Gastroesophageal sphincter (tissue), 3 donors: ENCODE results near the gene ASB16.

ENCODE experiments used
- EP300 ChIP-seq: sonication (generic); formaldehyde crosslinking; IDR thresholded peaks from one replicate; pipeline ENCODE4 v1.6.1; 2017; ENCODE audit warnings: antibody characterized with exemption, mild to moderate bottlenecking
- POLR2A ChIP-seq, 2 donors: fragments of 450-650 bp; IDR thresholded peaks; one replicate each; pipeline ENCODE4 v1.6.1; 2017; ENCODE audit warnings: antibody characterized with exemption in 2 of 2, mild to moderate bottlenecking in 2 of 2, moderate library complexity in 1 of 2
- POLR2AphosphoS5 ChIP-seq: sonication (generic); formaldehyde crosslinking; IDR thresholded peaks from one replicate; pipeline ENCODE4 v1.6.1; 2017; ENCODE audit warnings: antibody characterized with exemption
- TF ChIP-seq, protein P1 (sequence below), 4 experiments: fragments of 200-600 bp in 2 of 4; fragments of 450-650 bp in 2 of 4; sonication (generic) in 1 of 4; IDR thresholded peaks; one replicate each; pipeline ENCODE4 v1.5.1; 2017 to 2019; ENCODE audit warnings: antibody characterized with exemption in 4 of 4, mild to moderate bottlenecking in 2 of 4, moderate library complexity in 2 of 4

DNA sequence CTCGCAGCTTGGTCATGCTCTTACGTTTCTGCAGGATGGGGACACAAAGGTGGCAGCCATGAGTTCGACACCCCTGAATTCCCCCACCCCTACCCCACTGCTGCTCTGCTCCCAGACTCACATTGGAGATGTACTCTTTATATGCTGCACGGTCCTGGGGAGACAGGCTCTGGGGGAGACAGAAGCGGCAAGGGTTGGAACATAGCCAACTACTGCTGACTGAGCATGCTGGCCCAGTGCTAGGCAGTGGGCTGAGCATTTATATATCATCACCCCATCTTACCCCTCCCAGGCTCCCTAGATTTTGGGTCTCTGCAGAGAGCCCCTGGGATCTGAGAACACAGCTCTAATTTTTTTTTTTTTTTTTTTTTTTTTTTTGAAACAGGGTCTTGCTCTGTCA is 37.2 kb downstream of the ASB16 start:
- TF ChIP-seq, protein P1, sequence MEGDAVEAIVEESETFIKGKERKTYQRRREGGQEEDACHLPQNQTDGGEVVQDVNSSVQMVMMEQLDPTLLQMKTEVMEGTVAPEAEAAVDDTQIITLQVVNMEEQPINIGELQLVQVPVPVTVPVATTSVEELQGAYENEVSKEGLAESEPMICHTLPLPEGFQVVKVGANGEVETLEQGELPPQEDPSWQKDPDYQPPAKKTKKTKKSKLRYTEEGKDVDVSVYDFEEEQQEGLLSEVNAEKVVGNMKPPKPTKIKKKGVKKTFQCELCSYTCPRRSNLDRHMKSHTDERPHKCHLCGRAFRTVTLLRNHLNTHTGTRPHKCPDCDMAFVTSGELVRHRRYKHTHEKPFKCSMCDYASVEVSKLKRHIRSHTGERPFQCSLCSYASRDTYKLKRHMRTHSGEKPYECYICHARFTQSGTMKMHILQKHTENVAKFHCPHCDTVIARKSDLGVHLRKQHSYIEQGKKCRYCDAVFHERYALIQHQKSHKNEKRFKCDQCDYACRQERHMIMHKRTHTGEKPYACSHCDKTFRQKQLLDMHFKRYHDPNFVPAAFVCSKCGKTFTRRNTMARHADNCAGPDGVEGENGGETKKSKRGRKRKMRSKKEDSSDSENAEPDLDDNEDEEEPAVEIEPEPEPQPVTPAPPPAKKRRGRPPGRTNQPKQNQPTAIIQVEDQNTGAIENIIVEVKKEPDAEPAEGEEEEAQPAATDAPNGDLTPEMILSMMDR (IDR thresholded peaks at IDR 0.05) = no peak
- TF ChIP-seq POLR2AphosphoS5 = no peak
- no peak for TF ChIP-seq POLR2A (IDR thresholded peaks at IDR 0.05)
- no peak for TF ChIP-seq EP300
